ENCODE results near the gene MRPL48.
"Not testable (repeated sequence)": the region's sequence is repeated elsewhere in the genome, so short reads cannot be mapped to it uniquely, and the experiment has no call there.

MRPL48 gene

GRCh38 chr11:73876424-73877310, 89.0 kb downstream of the MRPL48 start, which contains the start of the genes COA4 and PAAF1:
Gene COA4, minus strand, starts transcription at chr11:73876846. Its CDS starts 3,468 bp downstream, at chr11:73873378.
Gene PAAF1, plus strand, starts transcription at chr11:73876999. Its CDS starts 23 bp downstream, at chr11:73877022.
- TF ChIP-seq CTCF (IDR thresholded peaks at IDR 0.05; ENCODE audit: low read depth, low read length) = no peak
- peak; percentile 82 for DNase-seq (ENCODE audit: extremely low read depth, low read depth)

- no peak for TF ChIP-seq CTCF (IDR thresholded peaks at IDR 0.05; ENCODE audit: low read depth, low read length)
- no peak for DNase-seq (ENCODE audit: extremely low read depth, low read depth)
Measured at GRCh38 chr11:73878771-73879170, 91.1 kb downstream of the MRPL48 start.

- DNase-seq (ENCODE audit: extremely low read depth, low read depth) = not testable (repeated sequence)
Measured at GRCh38 chr11:73880449-73880848, 92.8 kb downstream of the MRPL48 start.

GRCh38 chr11:73883856-73884255, 96.2 kb downstream of the MRPL48 start:
- DNase-seq (ENCODE audit: extremely low read depth, low read depth) = no peak
- no peak for TF ChIP-seq CTCF (IDR thresholded peaks at IDR 0.05; ENCODE audit: low read depth, low read length)

GRCh38 chr11:73888244-73888643, 100.6 kb downstream of the MRPL48 start:
- DNase-seq (ENCODE audit: extremely low read depth, low read depth) = no peak
- TF ChIP-seq CTCF (IDR thresholded peaks at IDR 0.05; ENCODE audit: low read depth, low read length) = no peak

GRCh38 chr11:73889019-73889418, 101.3 kb downstream of the MRPL48 start:
- no peak for TF ChIP-seq CTCF (IDR thresholded peaks at IDR 0.05; ENCODE audit: low read depth, low read length)

GRCh38 chr11:73889536-73889935, 101.9 kb downstream of the MRPL48 start:
- no peak for TF ChIP-seq CTCF (IDR thresholded peaks at IDR 0.05; ENCODE audit: low read depth, low read length)
- no peak for DNase-seq (ENCODE audit: extremely low read depth, low read depth)

More at GRCh38 chr11:73889019-73889418, 101.3 kb downstream of the MRPL48 start:
- DNase-seq (ENCODE audit: extremely low read depth, low read depth) = no peak
